ENCODE results near the gene KPNA6. TPM values are rescaled to one million over a fixed set of nuclear protein-coding genes. Genes with fewer than 3 reads are reported as not detected.

The KPNA6 gene
- total RNA-seq, 1 donor from 2014 or later, result 24.2 TPM

GRCh38 chr1:32099426-32099825, 8.4 kb upstream of the KPNA6 start:
- H3K36me3 ChIP-seq (ENCODE audit: control insufficient read depth, insufficient read depth, low read length), result peaks cover 12% of the 10 kb centered on the region

GRCh38 chr1:32100359-32100758, 7.5 kb upstream of the KPNA6 start:
- no peak overlapping the region for H3K4me3 ChIP-seq (ENCODE audit: low read depth, low read length)
- no peaks in the 10 kb centered on the region for H3K27me3 ChIP-seq (ENCODE audit: control insufficient read depth, insufficient read depth, low read length)
- no peak for TF ChIP-seq CTCF (IDR thresholded peaks at IDR 0.05; ENCODE audit: insufficient read depth, low read length, severe bottlenecking)
- DNase-seq (ENCODE audit: low read depth) (no peak), FAIRE-seq (no peak)
- H3K36me3 ChIP-seq (ENCODE audit: control insufficient read depth, insufficient read depth, low read length), result peaks cover 12% of the 10 kb centered on the region

More at GRCh38 chr1:32099426-32099825, 8.4 kb upstream of the KPNA6 start:
- FAIRE-seq (no peak), DNase-seq (ENCODE audit: low read depth) (no peak)
- no peaks in the 10 kb centered on the region for H3K27me3 ChIP-seq (ENCODE audit: control insufficient read depth, insufficient read depth, low read length)
- H3K4me3 ChIP-seq (ENCODE audit: low read depth, low read length), result no peak overlapping the region
- TF ChIP-seq CTCF (IDR thresholded peaks at IDR 0.05; ENCODE audit: insufficient read depth, low read length, severe bottlenecking), result no peak

GRCh38 chr1:32100807-32101708, 6.8 kb upstream of the KPNA6 start:
- no peak for FAIRE-seq
- Histone ChIP-seq H3K36me3 (ENCODE audit: control insufficient read depth, insufficient read depth, low read length) (peaks cover 7% of the 10 kb centered on the region), H3K27me3 (ENCODE audit: control insufficient read depth, insufficient read depth, low read length) (no peaks in the 10 kb centered on the region), H3K4me3 (ENCODE audit: low read depth, low read length) (no peak overlapping the region)
- peak; percentile 38 for DNase-seq (ENCODE audit: low read depth)
- TF ChIP-seq CTCF (IDR thresholded peaks at IDR 0.05; ENCODE audit: insufficient read depth, low read length, severe bottlenecking), result no peak

GRCh38 chr1:32104127-32104526, 3.7 kb upstream of the KPNA6 start:
- FAIRE-seq, result no peak
- no peak overlapping the region for H3K4me3 ChIP-seq (ENCODE audit: low read depth, low read length)
- no peak for TF ChIP-seq CTCF (IDR thresholded peaks at IDR 0.05; ENCODE audit: insufficient read depth, low read length, severe bottlenecking)
- H3K36me3 ChIP-seq (ENCODE audit: control insufficient read depth, insufficient read depth, low read length), result peaks cover 4% of the 10 kb centered on the region
- no peak for DNase-seq (ENCODE audit: low read depth)
- H3K27me3 ChIP-seq (ENCODE audit: control insufficient read depth, insufficient read depth, low read length), result no peaks in the 10 kb centered on the region

- peaks cover 3% of the 10 kb centered on the region for H3K36me3 ChIP-seq (ENCODE audit: control insufficient read depth, insufficient read depth, low read length)
- DNase-seq (ENCODE audit: low read depth) (no peak), FAIRE-seq (no peak)
- H3K4me3 ChIP-seq (ENCODE audit: low read depth, low read length), result no peak overlapping the region
- TF ChIP-seq CTCF (IDR thresholded peaks at IDR 0.05; ENCODE audit: insufficient read depth, low read length, severe bottlenecking), result no peak
- H3K27me3 ChIP-seq (ENCODE audit: control insufficient read depth, insufficient read depth, low read length), result no peaks in the 10 kb centered on the region
These were observed 2.5 kb upstream of the KPNA6 start for GRCh38 chr1:32105338-32105737.

Measured in bronchial epithelial cell (primary cell).